Muscle of leg (tissue), 9 donors: Measurements from ENCODE around the gene CYP17A1. TPM values are rescaled to one million over a fixed set of nuclear protein-coding genes. Genes with fewer than 3 reads are reported as not detected.

Experiments
- polyA plus RNA-seq, 8 donors: library from polyadenylated mRNA; unstranded; fragments of 120-200 nt; gene quantifications; one replicate each; pipeline versions ENCODE4 v1.2.1 to v1.2.3, GENCODE V29; 2013; ENCODE audit warnings: inconsistent platforms in 1 of 8, low replicate concordance in 1 of 8; ENCODE audit not compliant: insufficient read length in 8 of 8, insufficient read depth in 1 of 8
- total RNA-seq: library from RNA; stranded (reverse); fragments of 120-200 nt; gene quantifications from one replicate; pipeline ENCODE4 v1.2.4, GENCODE V29; 2013

Gene CYP17A1
- total and polyA plus RNA-seq, 9 donors, result 0.17 to 2.0 (median 0.97) TPM; not detected in 1

Other genes starting within 250 kb of the CYP17A1 start
- 35.2 TPM for gene TRIM8, start 192.9 kb downstream of the CYP17A1 start, total RNA-seq
- gene TRIM8, start 192.9 kb downstream of the CYP17A1 start, polyA plus RNA-seq, result 10 to 100 TPM; 71.1 to 96.6 (median 80.3) TPM
- gene ARL3, start 123.0 kb downstream of the CYP17A1 start, total RNA-seq, result 7.6 TPM
- 10 to 100 TPM; 12.3 to 15.8 (median 14.0) TPM for gene ARL3, start 123.0 kb downstream of the CYP17A1 start, polyA plus RNA-seq
- gene SFXN2, start 122.8 kb downstream of the CYP17A1 start, total RNA-seq, result 6.6 TPM
- gene SFXN2, start 122.8 kb downstream of the CYP17A1 start, polyA plus RNA-seq, result 1 to 10 TPM; 4.2 to 7.4 (median 6.1) TPM
- 30.7 TPM for gene WBP1L, start 93.5 kb downstream of the CYP17A1 start, total RNA-seq
- gene WBP1L, start 93.5 kb downstream of the CYP17A1 start, polyA plus RNA-seq, result 10 to 100 TPM; 35.9 to 57.3 (median 48.9) TPM
- 27.5 TPM for gene BORCS7, start 16.8 kb upstream of the CYP17A1 start, total RNA-seq
- 10 to 100 TPM; 23.2 to 34.2 (median 27.8) TPM for gene BORCS7, start 16.8 kb upstream of the CYP17A1 start, polyA plus RNA-seq
- gene AS3MT, start 32.1 kb upstream of the CYP17A1 start, total RNA-seq, result 11.9 TPM
- 10 to 100 TPM in 6 of 8 donors, 1 to 10 TPM in 2; 8.3 to 15.3 (median 11.6) TPM for gene AS3MT, start 32.1 kb upstream of the CYP17A1 start, polyA plus RNA-seq
- gene CNNM2, start 80.9 kb upstream of the CYP17A1 start, total RNA-seq, result 2.5 TPM
- 1 to 10 TPM; 2.0 to 4.2 (median 3.5) TPM for gene CNNM2, start 80.9 kb upstream of the CYP17A1 start, polyA plus RNA-seq